Mammary epithelial cell (primary cell): ENCODE data around the gene CAMK2B.

ENCODE experiments used
- CTCF ChIP-seq, 2 donors: IDR thresholded peaks in 1 of 2; conservative IDR thresholded peaks in 1 of 2; 2 replicates each; pipeline ENCODE4 v1.5.1; 2011 to 2012; ENCODE audit warnings: inconsistent platforms in 2 of 2, low read length in 2 of 2, mild to moderate bottlenecking in 2 of 2, control low read depth in 1 of 2, low read depth in 1 of 2; ENCODE audit not compliant: insufficient read depth in 1 of 2; ENCODE audit errors: extremely low read depth in 1 of 2
- EZH2 ChIP-seq: IDR thresholded peaks from 2 replicates; pipeline ENCODE4 v1.6.1; 2012; ENCODE audit warnings: low read length, inconsistent platforms, borderline replicate concordance

DNA sequence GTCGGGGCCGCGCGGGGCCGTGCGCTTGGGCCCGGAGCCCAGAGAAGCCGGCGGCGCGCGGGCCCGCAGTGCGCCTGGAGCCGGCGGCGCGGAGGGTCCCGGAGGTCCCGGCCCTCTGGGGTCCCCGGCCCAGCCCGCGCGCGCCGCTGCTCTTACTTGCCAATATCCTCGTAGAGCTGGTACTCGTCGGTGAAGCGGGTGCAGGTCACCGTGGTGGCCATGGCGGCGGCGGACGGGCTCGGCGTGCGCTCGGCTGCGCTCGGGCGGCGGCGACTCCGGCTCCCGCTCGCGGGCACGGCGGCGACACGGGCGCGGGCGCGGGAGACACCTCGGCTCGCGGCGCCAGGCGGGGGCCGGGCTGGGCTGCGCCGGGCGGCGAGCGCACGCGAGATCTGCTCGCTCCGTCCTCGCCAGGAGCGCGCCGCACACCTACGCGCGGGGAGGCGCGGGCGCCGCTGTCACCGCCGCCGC is at the start of gene CAMK2B:
- no peak for TF ChIP-seq CTCF (conservative IDR thresholded peaks at IDR 0.05 in 1 of 2, IDR thresholded peaks at IDR 0.05 in 1 of 2; ENCODE audit: extremely low read depth in 1 of 2, insufficient read depth in 1 of 2, low read depth in 1 of 2, low read length in 2 of 2)
- TF ChIP-seq EZH2 = no peak
